Activated naive CD4-positive, alpha-beta T cell treated with anti-CD3 and anti-CD28 coated beads, Interleukin-2, amount 50 U/mL, for 72 hours (primary cell): ENCODE results near the gene IRF9. TPM values are rescaled to one million over a fixed set of nuclear protein-coding genes. Genes with fewer than 3 reads are reported as not detected.
"Not testable (repeated sequence)": the region's sequence is repeated elsewhere in the genome, so short reads cannot be mapped to it uniquely, and the experiment has no call there.

ENCODE experiments used
- ATAC-seq, 2 donors: fragments of 150-1000 bp; cut with Tn5 transposase; 2 replicates each; pipeline ENCODE4 v1.10.0; 2021; ENCODE audit warnings: mild to moderate bottlenecking in 2 of 2, moderate library complexity in 2 of 2
- DNase-seq, 2 donors: peaks; one replicate each; pipeline ENCODE4 v3.0.0; 2021 to 2022; ENCODE audit warnings: low spot score in 2 of 2
- H3K27ac Mint-ChIP-seq, 2 donors: one replicate each; pipeline ENCODE4 v1.8.0; 2022; ENCODE audit warnings: mild to moderate bottlenecking in 2 of 2, mixed read lengths in 2 of 2
- H3K36me3 Mint-ChIP-seq, 2 donors: one replicate each; pipeline ENCODE4 v1.8.0; 2022; ENCODE audit warnings: mixed read lengths in 2 of 2
- H3K9me3 Mint-ChIP-seq, 2 donors: one replicate each; pipeline ENCODE4 v1.8.0; 2022; ENCODE audit warnings: mixed read lengths in 2 of 2
- total RNA-seq, 2 donors: library from RNA; stranded (reverse); gene quantifications; one replicate each; pipeline ENCODE4 v1.2.3, GENCODE V29; 2022

Gene IRF9
- total RNA-seq, 2 donors from 2014 or later = 183 to 227 TPM

GRCh38 chr14:24192933-24193332 lies 31.9 kb downstream of the IRF9 start:
- no peak overlapping the region for H3K27ac Mint-ChIP-seq
- no peak for DNase-seq
- H3K9me3 Mint-ChIP-seq = no peaks in the 10 kb centered on the region
- H3K36me3 Mint-ChIP-seq = peaks cover 18 to 21% of the 10 kb centered on the region in 2 donors
- ATAC-seq = no peak

- no peak for DNase-seq
- Mint-ChIP-seq H3K27ac (peak overlapping the region; percentile 84 to 94), H3K36me3 (peaks cover 21 to 29% of the 10 kb centered on the region in 2 donors), H3K9me3 (no peaks in the 10 kb centered on the region)
- ATAC-seq = no peak
Measured at GRCh38 chr14:24194186-24194872, 33.3 kb downstream of the IRF9 start.

DNA sequence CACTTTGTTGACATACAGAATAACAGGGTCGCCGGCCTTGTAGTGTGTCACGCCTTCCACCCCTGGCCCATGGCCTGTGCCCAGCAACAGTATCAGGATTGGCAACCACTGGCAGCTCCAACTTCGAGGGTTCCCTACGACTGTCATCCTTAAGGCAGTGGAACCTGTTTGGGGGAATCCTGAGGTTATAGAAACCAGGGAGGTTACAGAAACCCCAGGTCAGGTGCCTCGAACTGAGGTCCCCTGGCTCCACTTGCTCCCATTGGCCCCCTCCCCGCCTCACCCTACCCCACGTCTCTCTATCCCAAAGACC lies 33.8 kb downstream of the IRF9 start:
- ATAC-seq (no peak), DNase-seq (no peak)
- Mint-ChIP-seq H3K9me3 (no peaks in the 10 kb centered on the region), H3K36me3 (peaks cover 21 to 31% of the 10 kb centered on the region in 2 donors), H3K27ac (peak overlapping the region; percentile 84 to 94)

GRCh38 chr14:24195186-24196070 lies 34.4 kb downstream of the IRF9 start, which contains the start of gene TM9SF1:
Gene TM9SF1, minus strand, starts transcription at chr14:24195441. Its CDS starts 422 bp downstream, at chr14:24195019.
- no peaks in the 10 kb centered on the region for H3K9me3 Mint-ChIP-seq
- peak within 1 kb of the TSS; percentile 84 to 99 for H3K27ac Mint-ChIP-seq
- DNase-seq (peak; percentile 86 to 90), ATAC-seq (peak; percentile 92 to 95)
- H3K36me3 Mint-ChIP-seq = peaks cover 21 to 31% of the 10 kb centered on the region in 2 donors

- peaks cover 0 to 1% of the 10 kb centered on the region in 2 donors for H3K9me3 Mint-ChIP-seq
- peak overlapping the region; percentile 84 to 99 for H3K27ac Mint-ChIP-seq
- ATAC-seq (peak in 1 of 2 donors; percentile 15), DNase-seq (no peak)
- H3K36me3 Mint-ChIP-seq = peaks cover 23 to 35% of the 10 kb centered on the region in 2 donors
Measured at GRCh38 chr14:24196071-24197055, 35.3 kb downstream of the IRF9 start.

DNA sequence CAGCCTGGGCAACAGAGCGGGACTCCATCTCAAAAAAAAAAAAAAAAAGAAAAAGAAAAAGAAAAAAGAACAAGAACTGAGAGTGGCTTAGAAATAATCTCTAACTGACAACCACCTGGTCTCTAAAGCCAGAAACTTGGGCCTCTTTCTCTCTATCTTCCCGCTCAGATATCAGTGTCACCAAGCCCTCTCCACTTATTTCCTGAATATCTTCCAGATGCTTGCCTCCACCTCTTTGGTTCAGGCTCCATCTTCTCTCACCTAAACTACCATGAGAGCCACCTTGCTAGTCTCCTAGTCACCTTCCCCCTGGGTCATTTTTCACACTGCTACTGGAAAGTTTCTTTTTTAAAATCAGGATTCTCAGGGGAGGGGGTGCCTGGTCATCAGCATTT lies 36.0 kb downstream of the IRF9 start:
- H3K36me3 Mint-ChIP-seq = peaks cover 25 to 41% of the 10 kb centered on the region in 2 donors
- H3K27ac Mint-ChIP-seq = peak overlapping the region; percentile 15 to 84
- peaks cover 0 to 4% of the 10 kb centered on the region in 2 donors for H3K9me3 Mint-ChIP-seq
- ATAC-seq (no peak), DNase-seq (no peak)

GRCh38 chr14:24198814-24199524 lies 37.9 kb downstream of the IRF9 start:
- peak overlapping the region in 1 of 2 donors; percentile 60 for H3K27ac Mint-ChIP-seq
- ATAC-seq = no peak
- H3K36me3 Mint-ChIP-seq = peaks cover 25 to 44% of the 10 kb centered on the region in 2 donors
- H3K9me3 Mint-ChIP-seq = peaks cover 0 to 10% of the 10 kb centered on the region in 2 donors
- DNase-seq = no peak

DNA sequence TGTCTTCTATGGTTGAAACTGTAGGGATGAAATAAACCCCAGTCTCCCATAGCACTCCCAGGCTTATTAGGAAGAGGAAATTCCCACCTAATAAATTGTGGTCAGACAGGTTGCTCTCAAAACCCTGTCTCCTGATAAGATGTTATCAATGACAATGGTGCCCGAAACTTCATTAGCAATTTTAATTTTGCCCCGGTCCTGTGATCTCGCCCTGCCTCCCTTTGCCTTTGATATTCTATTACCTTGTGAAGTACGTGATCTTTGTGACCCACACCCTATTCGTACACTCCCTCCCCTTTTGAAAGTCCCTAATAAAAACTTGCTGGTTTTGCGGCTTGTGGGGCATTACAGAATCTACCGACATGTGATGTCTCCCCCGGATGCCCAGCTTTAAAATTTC lies 41.5 kb downstream of the IRF9 start:
- peak in 1 of 2 donors; percentile 16 for DNase-seq
- Mint-ChIP-seq H3K36me3 (peaks cover 25 to 48% of the 10 kb centered on the region in 2 donors), H3K9me3 (peaks cover 0 to 10% of the 10 kb centered on the region in 2 donors), H3K27ac (peak overlapping the region in 1 of 2 donors; percentile 48)
- ATAC-seq = not testable (repeated sequence)

- DNase-seq, H3K27ac Mint-ChIP-seq, ATAC-seq: not testable (repeated sequence)
- peaks cover 0 to 10% of the 10 kb centered on the region in 2 donors for H3K9me3 Mint-ChIP-seq
- H3K36me3 Mint-ChIP-seq = peaks cover 25 to 55% of the 10 kb centered on the region in 2 donors
Measured at GRCh38 chr14:24203249-24203886, 42.3 kb downstream of the IRF9 start.

DNA sequence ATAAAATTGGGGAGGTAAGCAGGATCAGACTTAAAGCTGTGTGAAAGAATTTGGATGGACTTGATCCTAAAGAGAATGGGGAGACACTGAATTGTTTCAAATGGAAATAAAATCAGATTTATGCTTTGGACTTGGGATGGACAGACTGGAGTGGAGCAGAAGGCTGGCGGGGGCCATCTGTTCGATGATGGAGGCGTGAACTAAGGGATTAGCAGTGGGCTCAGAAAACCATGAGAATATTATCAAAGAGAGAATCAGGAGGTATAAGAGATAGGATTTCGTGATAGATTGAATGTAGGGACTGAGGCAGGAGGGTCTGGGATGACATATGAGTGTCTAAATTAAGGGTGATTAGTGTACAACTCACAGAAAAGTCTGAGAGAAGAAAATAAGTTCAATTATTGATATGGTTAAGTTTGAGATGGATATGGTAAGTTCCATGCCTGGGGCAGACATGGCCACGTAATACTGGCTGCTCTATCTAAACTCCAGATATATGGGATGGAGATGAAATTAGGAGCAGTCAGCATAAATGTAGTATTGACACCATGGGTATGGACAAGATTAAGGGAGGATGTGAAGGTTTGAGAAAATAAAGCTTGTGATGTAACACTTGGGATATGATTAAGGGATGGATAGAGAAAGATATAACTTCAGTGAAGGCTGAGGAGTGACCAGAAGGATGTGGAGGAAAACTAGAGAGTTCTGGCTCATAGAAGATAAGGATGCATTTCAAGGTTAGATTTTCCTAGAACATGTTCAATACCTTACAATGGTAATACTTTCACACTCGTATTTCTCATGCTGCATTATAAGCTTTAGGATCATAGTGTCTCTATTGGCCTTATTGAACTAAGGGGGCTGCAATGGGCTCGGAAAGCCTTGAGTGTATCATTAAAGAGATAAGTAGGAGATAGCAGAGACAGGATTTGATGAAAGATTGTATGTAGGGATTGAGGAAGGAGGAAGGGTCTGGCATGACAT lies 43.4 kb downstream of the IRF9 start:
- peaks cover 25 to 47% of the 10 kb centered on the region in 2 donors for H3K36me3 Mint-ChIP-seq
- no peak for DNase-seq
- H3K9me3 Mint-ChIP-seq = peaks cover 0 to 10% of the 10 kb centered on the region in 2 donors
- no peak for ATAC-seq
- H3K27ac Mint-ChIP-seq = no peak overlapping the region

GRCh38 chr14:24206260-24207103 lies 45.4 kb downstream of the IRF9 start:
- Mint-ChIP-seq H3K9me3 (peaks cover 0 to 8% of the 10 kb centered on the region in 2 donors), H3K36me3 (peaks cover 37 to 58% of the 10 kb centered on the region in 2 donors), H3K27ac (peak overlapping the region; percentile 26 to 33)
- DNase-seq (no peak), ATAC-seq (no peak)

- Mint-ChIP-seq H3K27ac (peak overlapping the region; percentile 26 to 33), H3K9me3 (peaks cover 0 to 6% of the 10 kb centered on the region in 2 donors), H3K36me3 (peaks cover 34 to 56% of the 10 kb centered on the region in 2 donors)
- DNase-seq = no peak
- ATAC-seq = peak in 1 of 2 donors; percentile 18
Measured at GRCh38 chr14:24207104-24207551, 46.1 kb downstream of the IRF9 start.

GRCh38 chr14:24207625-24208024 lies 46.6 kb downstream of the IRF9 start:
- Mint-ChIP-seq H3K9me3 (peaks cover 0 to 6% of the 10 kb centered on the region in 2 donors), H3K36me3 (peaks cover 31 to 52% of the 10 kb centered on the region in 2 donors), H3K27ac (peak overlapping the region in 1 of 2 donors; percentile 33)
- no peak for ATAC-seq
- no peak for DNase-seq
